Mesothelial cell of epicardium (in vitro differentiated cells): ENCODE results near the gene KCNJ6. TPM values are rescaled to one million over a fixed set of nuclear protein-coding genes. Genes with fewer than 3 reads are reported as not detected.

Experiments used
- DNase-seq, 2 experiments: peaks; one replicate each; pipeline ENCODE4 v3.0.0; 2021; ENCODE audit warnings: low spot score in 2 of 2; ENCODE audit not compliant: unreplicated experiment in 2 of 2
- H3K27ac Mint-ChIP-seq: 2 replicates; pipeline ENCODE4 v1.8.0; 2021; ENCODE audit warnings: mixed read lengths
- H3K27me3 Mint-ChIP-seq: 2 replicates; pipeline ENCODE4 v1.8.0; 2021; ENCODE audit warnings: low read depth, mixed read lengths
- H3K36me3 Mint-ChIP-seq: 2 replicates; pipeline ENCODE4 v1.8.0; 2021; ENCODE audit warnings: mixed read lengths
- H3K4me1 Mint-ChIP-seq: 2 replicates; pipeline ENCODE4 v1.8.0; 2021; ENCODE audit warnings: mixed read lengths
- H3K4me3 Mint-ChIP-seq: 2 replicates; pipeline ENCODE4 v1.8.0; 2021; ENCODE audit warnings: mild to moderate bottlenecking, moderate library complexity, mixed read lengths
- H3K9me3 Mint-ChIP-seq: 2 replicates; pipeline ENCODE4 v1.8.0; 2021; ENCODE audit warnings: mixed read lengths
- total RNA-seq: library from RNA; stranded (reverse); gene quantifications from 3 replicates; pipeline ENCODE4 v1.2.1, GENCODE V29; 2021
- TF ChIP-seq, protein P1 (sequence below): fragments of 200-600 bp; sonication (generic); IDR thresholded peaks from one replicate; pipeline ENCODE4 v1.5.0; 2021; ENCODE audit warnings: antibody characterized with exemption; ENCODE audit not compliant: unreplicated experiment

The KCNJ6 gene
- total RNA-seq, 1 donor from 2014 or later: 0.02 TPM

DNA sequence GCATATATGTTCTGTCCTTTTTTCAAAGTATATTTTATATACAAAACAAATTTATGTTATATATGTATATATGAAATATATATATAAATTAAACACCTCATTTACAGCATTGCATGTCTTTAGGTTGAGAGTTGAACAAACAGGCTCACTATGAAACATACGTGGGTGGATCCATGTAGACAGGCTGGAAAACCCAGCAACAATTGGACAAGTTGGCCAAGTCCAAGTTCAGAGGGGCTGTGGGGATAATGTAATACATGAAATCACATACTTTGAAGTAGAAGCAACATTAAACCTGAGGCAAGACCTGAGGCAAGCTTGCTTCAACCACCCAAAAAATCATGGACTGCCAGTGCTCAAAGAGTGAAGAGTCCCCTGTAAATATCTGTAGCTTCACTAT is 39.7 kb downstream of the KCNJ6 start:
- Mint-ChIP-seq H3K36me3 (no peaks in the 10 kb centered on the region), H3K27ac (no peak overlapping the region), H3K27me3 (peaks cover 23% of the 10 kb centered on the region), H3K4me3 (no peak overlapping the region), H3K4me1 (peaks cover 3% of the 10 kb centered on the region), H3K9me3 (no peaks in the 10 kb centered on the region)
- TF ChIP-seq, protein P1, sequence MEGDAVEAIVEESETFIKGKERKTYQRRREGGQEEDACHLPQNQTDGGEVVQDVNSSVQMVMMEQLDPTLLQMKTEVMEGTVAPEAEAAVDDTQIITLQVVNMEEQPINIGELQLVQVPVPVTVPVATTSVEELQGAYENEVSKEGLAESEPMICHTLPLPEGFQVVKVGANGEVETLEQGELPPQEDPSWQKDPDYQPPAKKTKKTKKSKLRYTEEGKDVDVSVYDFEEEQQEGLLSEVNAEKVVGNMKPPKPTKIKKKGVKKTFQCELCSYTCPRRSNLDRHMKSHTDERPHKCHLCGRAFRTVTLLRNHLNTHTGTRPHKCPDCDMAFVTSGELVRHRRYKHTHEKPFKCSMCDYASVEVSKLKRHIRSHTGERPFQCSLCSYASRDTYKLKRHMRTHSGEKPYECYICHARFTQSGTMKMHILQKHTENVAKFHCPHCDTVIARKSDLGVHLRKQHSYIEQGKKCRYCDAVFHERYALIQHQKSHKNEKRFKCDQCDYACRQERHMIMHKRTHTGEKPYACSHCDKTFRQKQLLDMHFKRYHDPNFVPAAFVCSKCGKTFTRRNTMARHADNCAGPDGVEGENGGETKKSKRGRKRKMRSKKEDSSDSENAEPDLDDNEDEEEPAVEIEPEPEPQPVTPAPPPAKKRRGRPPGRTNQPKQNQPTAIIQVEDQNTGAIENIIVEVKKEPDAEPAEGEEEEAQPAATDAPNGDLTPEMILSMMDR: no peak
- no peak for DNase-seq

DNA sequence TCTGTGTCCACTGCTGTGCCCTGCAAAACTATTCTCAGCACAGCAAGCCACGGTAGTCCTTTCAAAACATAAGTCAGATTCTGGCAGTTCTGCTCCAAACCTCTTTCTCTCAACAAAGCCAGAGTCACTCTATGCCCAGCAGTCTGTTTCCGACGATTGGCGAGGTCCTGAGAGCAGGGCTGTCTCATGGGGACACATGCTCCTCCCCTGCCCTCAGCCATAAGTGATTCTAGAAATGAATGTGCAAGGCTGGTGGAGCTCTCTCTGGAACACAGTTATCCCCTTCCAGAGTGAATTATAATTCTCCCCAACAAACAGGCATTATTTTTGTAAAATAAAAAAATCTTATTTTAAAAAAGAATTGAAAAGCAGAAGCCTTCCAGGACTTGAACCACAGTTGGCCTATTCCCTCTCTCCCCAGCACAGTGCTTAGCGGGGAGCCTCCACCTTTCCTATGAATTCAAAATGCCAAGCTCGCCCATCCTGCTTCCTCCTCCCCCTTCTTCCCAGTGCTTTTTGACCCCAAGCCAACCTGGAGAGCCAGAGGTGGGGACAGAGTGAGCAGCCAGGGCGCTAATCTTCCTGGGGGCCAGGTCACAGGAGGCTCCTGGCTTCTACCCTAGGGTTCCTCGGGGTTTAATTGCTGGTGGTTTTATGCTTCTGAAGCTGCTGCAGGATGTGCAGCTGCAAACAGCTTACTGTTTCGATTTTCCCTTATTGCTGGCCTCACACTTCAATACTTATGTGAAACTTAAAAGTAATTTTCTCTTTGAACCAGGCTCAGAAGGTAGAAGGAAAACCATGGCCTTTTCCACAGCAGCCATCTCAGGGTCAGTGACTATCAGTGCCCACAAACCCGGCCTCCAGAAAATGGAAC is 41.1 kb downstream of the KCNJ6 start:
- H3K27me3 Mint-ChIP-seq: peaks cover 12% of the 10 kb centered on the region
- H3K4me1 Mint-ChIP-seq: peaks cover 3% of the 10 kb centered on the region
- no peaks in the 10 kb centered on the region for H3K9me3 Mint-ChIP-seq
- no peak overlapping the region for H3K4me3 Mint-ChIP-seq
- TF ChIP-seq, protein P1: no peak
- H3K36me3 Mint-ChIP-seq: no peaks in the 10 kb centered on the region
- DNase-seq: no peak
- no peak overlapping the region for H3K27ac Mint-ChIP-seq

DNA sequence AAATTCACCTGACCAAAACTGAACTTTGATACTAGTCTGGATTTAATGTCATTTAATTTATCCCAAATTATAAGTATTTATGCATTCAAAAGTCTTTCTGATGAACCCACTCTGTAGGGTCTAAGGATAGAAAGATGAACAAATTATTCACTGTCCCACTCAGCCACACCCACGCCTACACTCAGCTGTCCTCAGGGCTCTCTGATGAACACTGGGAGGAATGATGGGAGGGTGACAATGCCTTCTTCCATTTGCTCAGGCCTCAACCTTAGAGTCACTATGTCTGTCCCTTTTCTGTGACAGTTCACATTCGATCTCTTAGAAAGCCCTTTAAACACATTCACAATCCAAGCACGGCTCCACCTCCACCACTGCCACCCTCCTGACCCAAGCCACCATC is 41.8 kb downstream of the KCNJ6 start:
- TF ChIP-seq, protein P1: no peak
- Mint-ChIP-seq H3K4me3 (no peak overlapping the region), H3K27me3 (peaks cover 11% of the 10 kb centered on the region), H3K36me3 (no peaks in the 10 kb centered on the region), H3K27ac (no peak overlapping the region), H3K9me3 (no peaks in the 10 kb centered on the region), H3K4me1 (peaks cover 3% of the 10 kb centered on the region)
- DNase-seq: no peak

DNA sequence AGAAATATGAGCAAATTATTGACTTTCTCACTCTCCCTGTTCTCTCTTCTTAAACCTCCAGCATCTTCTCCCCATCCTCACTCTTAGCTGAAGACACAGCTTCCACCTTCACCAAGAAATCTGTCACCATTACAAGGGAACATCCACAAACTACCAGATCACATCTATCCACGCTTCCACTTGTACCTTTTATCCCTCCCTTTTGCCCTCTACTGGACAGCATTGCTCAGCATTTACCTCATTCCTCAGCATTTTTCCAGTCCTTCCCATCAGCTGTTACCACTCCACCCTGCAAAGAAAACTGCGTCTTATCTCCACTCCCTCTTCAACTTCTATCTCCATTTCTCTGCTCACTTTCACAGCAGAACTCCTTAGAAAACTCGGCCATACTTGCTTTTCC is 42.6 kb downstream of the KCNJ6 start:
- Mint-ChIP-seq H3K4me3 (no peak overlapping the region), H3K9me3 (no peaks in the 10 kb centered on the region), H3K36me3 (no peaks in the 10 kb centered on the region), H3K27ac (no peak overlapping the region), H3K27me3 (peaks cover 9% of the 10 kb centered on the region), H3K4me1 (no peaks in the 10 kb centered on the region)
- no peak for DNase-seq
- TF ChIP-seq, protein P1: no peak

DNA sequence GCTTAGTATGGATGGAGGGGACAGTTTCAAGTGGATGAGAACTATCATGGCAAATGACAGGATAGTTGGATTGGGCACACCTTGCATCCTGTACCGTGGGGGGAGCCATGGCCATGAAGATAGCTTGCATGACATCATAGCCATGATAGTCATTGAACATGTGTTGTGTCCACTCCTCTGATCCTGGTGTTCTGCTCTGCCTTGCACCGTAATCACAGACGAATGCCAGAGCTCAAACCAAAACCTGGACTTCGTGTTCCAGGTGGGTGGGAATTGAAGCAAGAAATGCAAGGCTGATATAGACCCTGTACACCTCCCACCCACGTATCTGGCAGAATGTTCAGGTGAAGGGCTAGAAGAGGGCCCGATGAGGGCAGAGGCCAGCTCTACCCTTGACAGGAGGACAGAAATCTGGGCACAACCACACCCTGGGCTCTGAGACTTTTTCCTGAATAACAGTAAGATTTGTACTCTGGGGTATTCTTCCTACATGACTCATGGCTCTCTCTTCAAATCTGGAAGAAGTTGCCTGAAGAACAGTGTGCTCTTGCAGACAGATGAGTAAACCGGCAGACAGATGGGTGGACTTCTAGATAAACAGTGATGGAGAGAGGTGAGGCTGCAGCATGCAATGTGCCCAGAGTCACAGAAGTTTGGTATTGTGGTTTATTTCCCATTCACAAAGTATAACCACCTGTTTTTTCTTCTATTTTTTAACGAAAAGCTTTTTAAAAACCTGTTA is 45.0 kb downstream of the KCNJ6 start:
- no peak overlapping the region for H3K4me3 Mint-ChIP-seq
- H3K36me3 Mint-ChIP-seq: no peaks in the 10 kb centered on the region
- H3K9me3 Mint-ChIP-seq: no peaks in the 10 kb centered on the region
- TF ChIP-seq, protein P1: no peak
- H3K4me1 Mint-ChIP-seq: no peaks in the 10 kb centered on the region
- H3K27ac Mint-ChIP-seq: no peak overlapping the region
- H3K27me3 Mint-ChIP-seq: peaks cover 7% of the 10 kb centered on the region
- DNase-seq: no peak
